GM12873 (cell line): Measurements from ENCODE around the gene LCAT.

Experiments used
- CTCF ChIP-seq: IDR thresholded peaks from 2 replicates; pipeline ENCODE4 v1.5.1; 2012; ENCODE audit warnings: low read depth, mild to moderate bottlenecking, moderate library complexity, low read length, control low read depth; ENCODE audit not compliant: insufficient read depth; ENCODE audit errors: missing control alignments

The LCAT gene

DNA sequence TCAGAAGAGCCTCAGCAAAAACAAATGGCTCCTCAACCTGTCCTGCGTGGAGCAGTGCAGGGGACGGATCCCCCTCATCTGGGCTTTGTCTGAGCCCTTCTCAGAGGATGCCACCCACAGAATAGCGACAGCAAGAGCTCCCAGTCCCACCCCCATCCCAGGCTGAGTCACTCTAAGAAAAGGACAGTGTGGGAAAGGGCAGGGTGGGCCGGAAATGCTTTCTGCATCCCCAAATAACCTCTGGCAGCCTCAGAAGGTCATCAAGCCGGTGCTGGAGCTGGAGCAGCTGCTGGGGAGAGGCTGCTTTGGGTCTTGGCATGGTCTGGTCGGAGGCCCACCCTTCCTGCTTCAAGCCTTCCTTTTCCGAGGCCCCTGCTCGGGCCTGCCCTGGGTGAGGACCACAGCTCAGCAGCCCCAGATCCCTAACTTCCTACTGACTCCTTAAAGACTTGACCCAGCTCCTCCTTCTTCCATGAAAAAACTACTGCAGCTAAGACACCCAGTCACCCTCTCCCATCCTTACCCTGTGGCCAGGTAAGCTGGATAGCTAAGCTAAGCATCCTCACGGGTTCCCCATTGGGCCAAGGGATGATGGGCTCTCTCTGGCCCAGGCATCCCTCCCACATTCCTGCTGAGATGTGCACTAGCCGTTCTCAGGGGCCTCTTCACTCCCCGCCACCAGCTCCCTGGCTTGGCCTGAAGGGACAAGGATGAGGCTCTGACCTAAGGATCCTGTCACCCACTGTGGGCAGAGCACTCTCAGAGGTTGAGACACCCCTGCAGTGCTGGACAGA, 15.8 kb upstream of the LCAT start:
- TF ChIP-seq CTCF, result no peak

GRCh38 chr16:67957622-67958021, 13.7 kb upstream of the LCAT start:
- no peak for TF ChIP-seq CTCF

- no peak for TF ChIP-seq CTCF
Measured at GRCh38 chr16:67954421-67955196, 10.7 kb upstream of the LCAT start.

DNA sequence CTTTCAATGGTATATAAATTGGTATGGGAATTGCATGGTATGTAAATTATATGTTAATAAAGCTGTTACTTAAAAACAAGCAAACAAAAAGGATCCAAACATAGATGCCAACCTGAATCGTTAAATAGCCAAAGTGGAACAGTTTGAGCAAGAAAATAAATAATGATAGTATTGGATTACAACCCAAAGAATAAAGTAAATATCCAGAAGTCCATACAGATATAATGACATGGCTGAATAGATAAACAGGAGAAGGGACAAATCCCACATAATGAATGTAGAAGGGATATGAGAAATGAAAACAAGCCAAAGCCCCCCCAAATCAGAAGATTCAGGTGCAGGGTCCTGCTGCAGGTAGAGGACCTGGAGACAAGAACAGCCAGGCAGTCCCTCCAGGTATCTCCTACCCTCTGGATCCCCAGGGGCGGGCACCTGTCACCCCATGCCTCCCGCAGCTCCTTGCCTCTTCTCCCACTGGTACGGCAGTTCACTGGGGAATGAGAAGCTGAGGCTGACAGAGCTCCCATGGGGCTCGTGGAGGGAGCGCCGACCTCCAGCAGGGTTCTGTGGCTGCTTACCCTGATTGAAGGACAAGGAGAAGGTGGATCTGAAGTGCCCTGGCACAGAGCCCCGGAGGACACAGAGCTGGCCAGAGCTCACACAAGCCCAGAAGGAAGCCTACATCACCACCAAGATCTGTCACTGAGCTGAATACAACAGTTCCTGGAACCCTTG, 9.9 kb upstream of the LCAT start:
- no peak for TF ChIP-seq CTCF

GRCh38 chr16:67951485-67951884, 7.6 kb upstream of the LCAT start:
- TF ChIP-seq CTCF, result no peak

DNA sequence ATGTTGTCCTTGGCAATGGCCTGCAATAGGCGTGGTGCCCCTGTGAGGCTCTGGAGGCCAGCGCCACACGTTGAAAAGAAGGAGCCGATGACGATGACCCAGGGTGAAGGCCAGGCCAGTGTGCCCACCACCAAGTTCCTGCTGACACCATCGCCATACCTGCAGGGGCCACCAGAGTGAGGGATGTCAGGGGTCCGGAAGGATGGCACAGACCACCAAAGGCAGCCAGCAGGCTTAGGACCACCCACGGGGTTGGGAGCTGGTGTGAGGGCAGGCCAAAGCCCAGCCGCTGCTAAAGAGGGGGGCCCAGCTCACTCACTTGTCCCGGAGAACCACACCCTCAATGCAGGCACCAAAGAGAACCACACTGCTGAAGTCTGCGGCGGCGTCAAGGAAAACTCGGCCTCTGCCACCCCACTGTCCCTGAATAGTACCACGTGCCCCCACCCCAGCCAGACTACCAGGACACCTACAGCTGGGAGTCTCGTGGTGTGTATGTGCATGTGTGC, 6.5 kb upstream of the LCAT start:
- no peak for TF ChIP-seq CTCF

- no peak for TF ChIP-seq CTCF
Measured at GRCh38 chr16:67949645-67950044, 5.7 kb upstream of the LCAT start.
